GM19467 (cell line): Measurements from ENCODE around the gene TNFRSF4.
"Not testable (repeated sequence)": the region's sequence is repeated elsewhere in the genome, so short reads cannot be mapped to it uniquely, and the experiment has no call there.

ENCODE experiments used
- ATAC-seq: cut with Tn5 transposase; IDR thresholded peaks from one replicate; pipeline ENCODE4 v1.9.1; 2021; ENCODE audit warnings: mild to moderate bottlenecking, moderate library complexity; ENCODE audit not compliant: unreplicated experiment

Gene TNFRSF4

GRCh38 chr1:1183833-1184775 is 29.8 kb downstream of the TNFRSF4 start:
- no peak for ATAC-seq

- ATAC-seq = no peak
Observed at GRCh38 chr1:1183221-1183747, 30.7 kb downstream of the TNFRSF4 start.

- no peak for ATAC-seq
Observed at GRCh38 chr1:1182491-1183220, 31.3 kb downstream of the TNFRSF4 start.

GRCh38 chr1:1181938-1182410 is 32.0 kb downstream of the TNFRSF4 start:
- ATAC-seq = no peak

GRCh38 chr1:1181129-1181937 is 32.6 kb downstream of the TNFRSF4 start:
- ATAC-seq = no peak

- no peak for ATAC-seq
Observed at GRCh38 chr1:1179983-1180861, 33.7 kb downstream of the TNFRSF4 start.

GRCh38 chr1:1179346-1179982 is 34.5 kb downstream of the TNFRSF4 start:
- ATAC-seq = no peak

- ATAC-seq = no peak
Observed at GRCh38 chr1:1178794-1179331, 35.1 kb downstream of the TNFRSF4 start.

- no peak for ATAC-seq
Observed at GRCh38 chr1:1177452-1178206, 36.3 kb downstream of the TNFRSF4 start.

GRCh38 chr1:1176931-1177330 is 37.0 kb downstream of the TNFRSF4 start:
- ATAC-seq = no peak

- ATAC-seq = not testable (repeated sequence)
Observed at GRCh38 chr1:1176063-1176761, 37.7 kb downstream of the TNFRSF4 start.

- ATAC-seq = no peak
Observed at GRCh38 chr1:1175221-1176062, 38.5 kb downstream of the TNFRSF4 start.

- ATAC-seq = no peak
Observed at GRCh38 chr1:1173793-1174415, 40.0 kb downstream of the TNFRSF4 start, which contains the start of gene TTLL10. TSS of gene TTLL10 (plus strand) at chr1:1173880. CDS start at chr1:1179216, 5,336 bp downstream.

- ATAC-seq = no peak
Observed at GRCh38 chr1:1173061-1173792, 40.7 kb downstream of the TNFRSF4 start.

GRCh38 chr1:1171546-1172340 is 42.2 kb downstream of the TNFRSF4 start:
- no peak for ATAC-seq
